Measurements from ENCODE around the gene LIN7C.

Gene LIN7C

DNA sequence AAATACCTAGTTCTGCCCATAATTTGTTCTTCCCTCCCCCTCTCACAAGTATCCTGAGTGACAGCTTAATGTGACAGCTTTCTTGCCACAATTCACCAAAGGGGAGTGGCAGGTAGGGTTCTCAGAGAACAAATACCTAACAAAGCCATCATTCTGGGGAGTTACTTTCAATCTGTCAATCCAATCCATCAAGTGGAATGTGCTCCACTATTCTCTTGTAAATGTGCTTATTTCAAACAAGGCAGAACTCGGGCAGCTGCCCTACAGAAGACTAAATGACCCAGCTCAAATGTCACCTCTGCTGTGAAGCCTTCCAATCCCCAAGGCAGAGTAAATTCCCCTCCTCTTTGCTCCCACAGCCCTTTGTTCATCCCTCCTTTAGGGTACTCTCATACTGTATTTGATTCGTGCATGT lies 61.8 kb downstream of the LIN7C start:
- no peak for DNase-seq
